Loucy (cell line): ENCODE results near the gene FOXK2.

Source experiments
- H2AFZ ChIP-seq: fragments of 200-600 bp; sonication (generic); 2 replicates; pipeline ENCODE4 v1.6.0; 2016; ENCODE audit warnings: antibody characterized with exemption, mild to moderate bottlenecking, low read length, moderate library complexity
- H3F3A ChIP-seq: fragments of 200-600 bp; 2 replicates; pipeline ENCODE4 v1.6.0; 2016; ENCODE audit warnings: antibody characterized with exemption, low read depth, mild to moderate bottlenecking
- H3K27me3 ChIP-seq: fragments of 200-600 bp; sonication (generic); 2 replicates; pipeline ENCODE4 v1.6.1; 2014; ENCODE audit warnings: low read length, mild to moderate bottlenecking; ENCODE audit not compliant: insufficient read depth, poor library complexity, severe bottlenecking
- H3K36me3 ChIP-seq: fragments of 200-600 bp; sonication (generic); 2 replicates; pipeline ENCODE4 v1.6.1; 2016; ENCODE audit warnings: low read length; ENCODE audit not compliant: insufficient read depth
- H3K4me1 ChIP-seq: fragments of 200-600 bp; sonication (generic); 2 replicates; pipeline ENCODE4 v1.5.1; 2014; ENCODE audit warnings: low read length, mild to moderate bottlenecking; ENCODE audit not compliant: insufficient read depth, poor library complexity, severe bottlenecking
- H3K4me2 ChIP-seq: fragments of 200-600 bp; sonication (generic); 2 replicates; pipeline ENCODE4 v1.6.0; 2014; ENCODE audit warnings: antibody characterized with exemption, low read length, low read depth, mild to moderate bottlenecking; ENCODE audit not compliant: poor library complexity, severe bottlenecking
- H3K4me3 ChIP-seq: fragments of 200-600 bp; sonication (generic); 2 replicates; pipeline ENCODE4 v1.5.1; 2014; ENCODE audit warnings: low read length, mild to moderate bottlenecking, mixed read lengths; ENCODE audit not compliant: poor library complexity, severe bottlenecking
- H3K79me2 ChIP-seq: fragments of 200-600 bp; sonication (generic); 2 replicates; pipeline ENCODE4 v1.6.1; 2014; ENCODE audit warnings: low read length; ENCODE audit not compliant: insufficient read depth
- H3K9ac ChIP-seq: fragments of 200-600 bp; sonication (generic); 2 replicates; pipeline ENCODE4 v1.6.0; 2014; ENCODE audit warnings: mild to moderate bottlenecking, low read depth, low read length, moderate library complexity; ENCODE audit not compliant: poor library complexity, severe bottlenecking
- H3K9me2 ChIP-seq: fragments of 200-600 bp; sonication (generic); replicated peaks from 2 replicates; pipeline ENCODE4 v1.6.1; 2016; ENCODE audit warnings: low read depth, low read length, mixed read lengths
- H3K9me3 ChIP-seq: fragments of 200-600 bp; sonication (generic); 2 replicates; pipeline ENCODE4 v1.6.1; 2014; ENCODE audit warnings: mild to moderate bottlenecking, antibody characterized with exemption, low read length, low read depth; ENCODE audit not compliant: insufficient read depth
- H4K20me1 ChIP-seq: fragments of 200-600 bp; sonication (generic); 2 replicates; pipeline ENCODE4 v1.6.0; 2014; ENCODE audit warnings: antibody characterized with exemption, low read length, mild to moderate bottlenecking; ENCODE audit not compliant: insufficient read depth, poor library complexity, severe bottlenecking
- CTCF ChIP-seq: fragments of 200-600 bp; sonication (generic); conservative IDR thresholded peaks from 2 replicates; pipeline ENCODE4 v1.5.1; 2014; ENCODE audit warnings: mild to moderate bottlenecking, antibody characterized with exemption, low read length
- EZH2phosphoT487 ChIP-seq: fragments of 200-600 bp; IDR thresholded peaks from 2 replicates; pipeline ENCODE4 v1.6.1; 2018; ENCODE audit warnings: antibody characterized with exemption, mild to moderate bottlenecking, moderate library complexity, borderline replicate concordance

Gene FOXK2

GRCh38 chr17:82590216-82590615 lies 70.7 kb downstream of the FOXK2 start:
- TF ChIP-seq CTCF (no peak), EZH2phosphoT487 (no peak)
- H3K9me3 ChIP-seq, result no peaks in the 10 kb centered on the region
- H3K4me2 ChIP-seq, result peak overlapping the region; percentile 98
- peak overlapping the region; percentile 75 for H3K9ac ChIP-seq
- H3K9me2 ChIP-seq, result no peaks in the 10 kb centered on the region
- peaks cover 34% of the 10 kb centered on the region for H3K36me3 ChIP-seq
- H3K27me3 ChIP-seq, result no peaks in the 10 kb centered on the region
- H3K79me2 ChIP-seq, result peaks cover 15% of the 10 kb centered on the region
- H4K20me1 ChIP-seq, result no peaks in the 10 kb centered on the region
- H3K4me1 ChIP-seq, result peaks cover 47% of the 10 kb centered on the region
- peaks cover 28% of the 10 kb centered on the region for H3F3A ChIP-seq
- no peak overlapping the region for H3K4me3 ChIP-seq
- no peak overlapping the region for H2AFZ ChIP-seq

- H3K36me3 ChIP-seq, result peaks cover 32% of the 10 kb centered on the region
These were observed 71.5 kb downstream of the FOXK2 start for GRCh38 chr17:82590881-82591539.

GRCh38 chr17:82592289-82592766 lies 72.8 kb downstream of the FOXK2 start:
- Histone ChIP-seq H3K9me2 (no peaks in the 10 kb centered on the region), H4K20me1 (no peaks in the 10 kb centered on the region), H3F3A (peaks cover 22% of the 10 kb centered on the region), H3K4me2 (peak overlapping the region; percentile 98), H3K27me3 (no peaks in the 10 kb centered on the region), H3K9ac (peak overlapping the region; percentile 69), H3K4me3 (peak overlapping the region; percentile 84), H2AFZ (no peak overlapping the region), H3K9me3 (no peaks in the 10 kb centered on the region), H3K79me2 (peaks cover 25% of the 10 kb centered on the region), H3K4me1 (peaks cover 47% of the 10 kb centered on the region), H3K36me3 (peaks cover 32% of the 10 kb centered on the region)
- no peak for TF ChIP-seq EZH2phosphoT487
- no peak for TF ChIP-seq CTCF

More at GRCh38 chr17:82590881-82591539, 71.5 kb downstream of the FOXK2 start:
- H2AFZ ChIP-seq, result no peak overlapping the region
- H3K4me2 ChIP-seq, result peak overlapping the region; percentile 98
- TF ChIP-seq CTCF, result no peak
- no peak for TF ChIP-seq EZH2phosphoT487
- peaks cover 28% of the 10 kb centered on the region for H3F3A ChIP-seq
- peaks cover 22% of the 10 kb centered on the region for H3K79me2 ChIP-seq
- H3K9me3 ChIP-seq, result no peaks in the 10 kb centered on the region
- peaks cover 47% of the 10 kb centered on the region for H3K4me1 ChIP-seq
- H3K27me3 ChIP-seq, result no peaks in the 10 kb centered on the region
- H3K9me2 ChIP-seq, result no peaks in the 10 kb centered on the region
- peak overlapping the region; percentile 47 for H3K4me3 ChIP-seq
- H4K20me1 ChIP-seq, result no peaks in the 10 kb centered on the region
- peak overlapping the region; percentile 75 for H3K9ac ChIP-seq
